ENCODE data around the gene CCL1. TPM values are rescaled to one million over a fixed set of nuclear protein-coding genes. Genes with fewer than 3 reads are reported as not detected.

The CCL1 gene
- total RNA-seq, 1 experiment from 2014 or later = not detected

DNA sequence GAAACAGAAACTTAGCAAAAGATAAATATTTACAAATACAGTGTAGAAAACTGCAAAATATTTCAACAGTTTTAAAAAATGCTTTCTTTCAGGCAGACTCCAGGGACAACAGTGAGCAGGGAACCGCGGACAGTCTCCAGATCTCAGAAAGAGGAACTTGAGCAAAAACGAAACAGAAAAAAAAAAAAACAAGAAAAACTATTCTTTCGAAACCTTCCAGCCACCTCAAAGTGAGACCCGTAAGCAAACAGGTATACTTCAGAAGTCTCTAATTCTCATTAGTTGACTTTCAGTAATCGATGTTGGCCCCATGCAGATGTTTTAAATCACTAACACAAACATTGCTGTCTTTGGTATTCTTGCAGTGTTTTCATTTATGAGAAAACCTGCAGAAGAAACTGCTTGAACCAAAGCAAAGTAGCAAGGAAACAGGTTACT, 15.7 kb upstream of the CCL1 start:
- Histone ChIP-seq H3K27me3 (ENCODE audit: insufficient read depth, low read length) (no peaks in the 10 kb centered on the region), H3K79me1 (ENCODE audit: insufficient read depth, low read depth, low read length, poor library complexity, severe bottlenecking) (no peaks in the 10 kb centered on the region), H2AFZ (ENCODE audit: low read length) (no peak overlapping the region), H4K91ac (ENCODE audit: insufficient read length, low read depth, low read length) (no peak overlapping the region), H3K4me1 (ENCODE audit: insufficient read depth, low read length) (no peaks in the 10 kb centered on the region), H2BK15ac (ENCODE audit: low read depth, low read length) (no peak overlapping the region), H2BK5ac (ENCODE audit: insufficient read length, low read length) (no peak overlapping the region), H3T11ph (ENCODE audit: low read length) (no peak overlapping the region), H3K23me2 (ENCODE audit: insufficient read length, low read depth, low read length, poor library complexity, severe bottlenecking) (no peaks in the 10 kb centered on the region), H4K20me1 (ENCODE audit: control insufficient read depth, insufficient read depth, insufficient read length) (no peaks in the 10 kb centered on the region), H2AK5ac (ENCODE audit: insufficient read length, low read length) (no peak overlapping the region), H4K8ac (replicated peaks; ENCODE audit: insufficient read length, low read depth, low read length) (no peak overlapping the region), H3K4ac (ENCODE audit: low read depth, low read length) (no peak overlapping the region), H2BK12ac (ENCODE audit: insufficient read length, low read depth, low read length) (no peak overlapping the region), H3K18ac (ENCODE audit: insufficient read length, low read depth, low read length) (no peak overlapping the region), H2BK20ac (ENCODE audit: low read depth, low read length, poor library complexity, severe bottlenecking) (no peak overlapping the region), H3K4me2 (ENCODE audit: insufficient read depth, insufficient read length, low read length) (no peak overlapping the region), H4K5ac (ENCODE audit: insufficient read length, low read depth, low read length) (no peak overlapping the region), H3K79me2 (ENCODE audit: insufficient read depth, low read length) (no peaks in the 10 kb centered on the region), H3K56ac (ENCODE audit: insufficient read length, low read depth, low read length) (no peak overlapping the region), H3K23ac (ENCODE audit: insufficient read length, low read depth, low read length) (no peak overlapping the region), H3K27ac (ENCODE audit: insufficient read length, low read depth, low read length) (no peak overlapping the region), H2BK120ac (ENCODE audit: low read depth, low read length, poor library complexity, severe bottlenecking) (no peak overlapping the region), H3K9me3 (ENCODE audit: control insufficient read depth, low read depth, low read length) (no peaks in the 10 kb centered on the region), H3K14ac (ENCODE audit: insufficient read depth, low read length) (no peak overlapping the region), H3K9ac (ENCODE audit: extremely low read depth, insufficient read length, low read length) (no peak overlapping the region)
- no peak overlapping the region for H3K4me3 Mint-ChIP-seq
- no peaks in the 10 kb centered on the region for H3K36me3 Mint-ChIP-seq (ENCODE audit: insufficient read depth in 1 of 3, low read depth in 3 of 3)
- DNase-seq = no peak
- H3K9me3 Mint-ChIP-seq = no peaks in the 10 kb centered on the region
- no peak overlapping the region; a peak in 1 of 7 replicates for H3K27ac Mint-ChIP-seq
- no CpG with 5 or more reads among the region's 6 CpGs for WGBS (ENCODE audit: extremely low coverage, insufficient read length, low lambda C conversion rate)
- H3K27me3 Mint-ChIP-seq (ENCODE audit: low read depth) = no peaks in the 10 kb centered on the region
- TF ChIP-seq CTCF (conservative IDR thresholded peaks at IDR 0.05) = no peak
- peaks cover 13 to 15% of the 10 kb centered on the region in 2 experiments; a peak in 3 of 4 replicates for H3K4me1 Mint-ChIP-seq

Measured in H9 (cell line).